GM12873 (cell line): ENCODE results near the gene CNTN6.

Experiments used
- CTCF ChIP-seq: IDR thresholded peaks from 2 replicates; pipeline ENCODE4 v1.5.1; 2012; ENCODE audit warnings: low read depth, mild to moderate bottlenecking, moderate library complexity, low read length, control low read depth; ENCODE audit not compliant: insufficient read depth; ENCODE audit errors: missing control alignments

The CNTN6 gene

GRCh38 chr3:1326546-1326945 is 233.7 kb downstream of the CNTN6 start:
- TF ChIP-seq CTCF: no peak

- no peak for TF ChIP-seq CTCF
Observed at GRCh38 chr3:1330107-1330506, 237.3 kb downstream of the CNTN6 start.

GRCh38 chr3:1346386-1346785 is 253.6 kb downstream of the CNTN6 start:
- no peak for TF ChIP-seq CTCF

GRCh38 chr3:1348547-1348946 is 255.7 kb downstream of the CNTN6 start:
- no peak for TF ChIP-seq CTCF

- TF ChIP-seq CTCF: no peak
Observed at GRCh38 chr3:1350885-1351284, 258.1 kb downstream of the CNTN6 start.

GRCh38 chr3:1355691-1356090 is 262.9 kb downstream of the CNTN6 start:
- no peak for TF ChIP-seq CTCF

GRCh38 chr3:1356101-1356500 is 263.3 kb downstream of the CNTN6 start:
- no peak for TF ChIP-seq CTCF
